ENCODE data around the gene MTHFSD. TPM values are rescaled to one million over a fixed set of nuclear protein-coding genes. Genes with fewer than 3 reads are reported as not detected.

The MTHFSD gene
- 19.1 TPM for polyA plus RNA-seq

- Mint-ChIP-seq H3K27me3 (peaks cover 7% of the 10 kb centered on the region), H3K4me1 (peaks cover 15 to 19% (median 16%) of the 10 kb centered on the region in 3 donors), H3K4me3 (peak within 1 kb of the TSS; percentile 90 to 97 (median 96)), H3K27ac (peak within 1 kb of the TSS; percentile 93 to 98 (median 98)), H3K9me3 (no peaks in the 10 kb centered on the region), H3K36me3 (peaks cover 2% of the 10 kb centered on the region)
These were observed at the start of gene MTHFSD for GRCh38 chr16:86554917-86555703. TSS of gene MTHFSD (minus strand) at chr16:86555235. CDS start at chr16:86555184, 51 bp downstream.

GRCh38 chr16:86604436-86605193, 49.6 kb upstream of the MTHFSD start:
- H3K27ac Mint-ChIP-seq = peak overlapping the region in 2 of 3 donors; percentile 24 to 73
- peaks cover 1% of the 10 kb centered on the region for H3K36me3 Mint-ChIP-seq
- H3K4me1 Mint-ChIP-seq = peaks cover 7 to 11% (median 8%) of the 10 kb centered on the region in 3 donors
- H3K4me3 Mint-ChIP-seq = peak overlapping the region; percentile 87 to 93 (median 92)
- peaks cover 0 to 4% (median 2%) of the 10 kb centered on the region in 3 donors for H3K9me3 Mint-ChIP-seq
- peaks cover 10% of the 10 kb centered on the region for H3K27me3 Mint-ChIP-seq

- Mint-ChIP-seq H3K4me1 (peaks cover 7 to 11% (median 10%) of the 10 kb centered on the region in 3 donors), H3K4me3 (no peak overlapping the region)
These were observed 47.5 kb upstream of the MTHFSD start for GRCh38 chr16:86602521-86602920.

GRCh38 chr16:86601356-86601755, 46.3 kb upstream of the MTHFSD start:
- Mint-ChIP-seq H3K4me3 (no peak overlapping the region), H3K36me3 (peaks cover 2% of the 10 kb centered on the region), H3K27me3 (peaks cover 13% of the 10 kb centered on the region), H3K9me3 (no peaks in the 10 kb centered on the region), H3K4me1 (peaks cover 7 to 11% (median 10%) of the 10 kb centered on the region in 3 donors), H3K27ac (no peak overlapping the region)

More at GRCh38 chr16:86602521-86602920, 47.5 kb upstream of the MTHFSD start:
- Mint-ChIP-seq H3K27ac (no peak overlapping the region), H3K9me3 (peaks cover 0 to 4% (median 2%) of the 10 kb centered on the region in 3 donors), H3K36me3 (peaks cover 3% of the 10 kb centered on the region), H3K27me3 (peaks cover 13% of the 10 kb centered on the region)

GRCh38 chr16:86598607-86599565, 43.9 kb upstream of the MTHFSD start:
- Mint-ChIP-seq H3K4me1 (peaks cover 0 to 2% (median 0%) of the 10 kb centered on the region in 3 donors), H3K27me3 (peaks cover 16% of the 10 kb centered on the region), H3K9me3 (no peaks in the 10 kb centered on the region), H3K4me3 (no peak overlapping the region), H3K27ac (no peak overlapping the region), H3K36me3 (peaks cover 2% of the 10 kb centered on the region)

GRCh38 chr16:86597880-86598606, 43.0 kb upstream of the MTHFSD start:
- Mint-ChIP-seq H3K27me3 (peaks cover 24% of the 10 kb centered on the region), H3K36me3 (peaks cover 2% of the 10 kb centered on the region), H3K9me3 (no peaks in the 10 kb centered on the region), H3K27ac (no peak overlapping the region), H3K4me1 (peaks cover 0 to 2% (median 0%) of the 10 kb centered on the region in 3 donors), H3K4me3 (no peak overlapping the region)

GRCh38 chr16:86597126-86597879, 42.3 kb upstream of the MTHFSD start:
- Mint-ChIP-seq H3K36me3 (peaks cover 2% of the 10 kb centered on the region), H3K9me3 (no peaks in the 10 kb centered on the region), H3K27me3 (peaks cover 25% of the 10 kb centered on the region), H3K27ac (no peak overlapping the region), H3K4me1 (peaks cover 0 to 2% (median 0%) of the 10 kb centered on the region in 3 donors), H3K4me3 (no peak overlapping the region)

- H3K27me3 Mint-ChIP-seq = peaks cover 25% of the 10 kb centered on the region
- H3K9me3 Mint-ChIP-seq = peaks cover 0 to 3% (median 3%) of the 10 kb centered on the region in 3 donors
- H3K36me3 Mint-ChIP-seq = peaks cover 2% of the 10 kb centered on the region
- no peak overlapping the region for H3K27ac Mint-ChIP-seq
- H3K4me3 Mint-ChIP-seq = no peak overlapping the region
- peaks cover 0 to 2% (median 0%) of the 10 kb centered on the region in 3 donors for H3K4me1 Mint-ChIP-seq
These were observed 41.1 kb upstream of the MTHFSD start for GRCh38 chr16:86595983-86596605.

GRCh38 chr16:86594721-86595120, 39.7 kb upstream of the MTHFSD start:
- Mint-ChIP-seq H3K9me3 (peaks cover 0 to 3% (median 3%) of the 10 kb centered on the region in 3 donors), H3K27me3 (peaks cover 20% of the 10 kb centered on the region), H3K4me1 (peaks cover 0 to 2% (median 0%) of the 10 kb centered on the region in 3 donors), H3K4me3 (no peak overlapping the region), H3K36me3 (peaks cover 2% of the 10 kb centered on the region), H3K27ac (no peak overlapping the region)

GRCh38 chr16:86593913-86594620, 39.0 kb upstream of the MTHFSD start:
- no peak overlapping the region for H3K4me3 Mint-ChIP-seq
- H3K9me3 Mint-ChIP-seq = peaks cover 0 to 3% (median 3%) of the 10 kb centered on the region in 3 donors
- peaks cover 20% of the 10 kb centered on the region for H3K27me3 Mint-ChIP-seq
- no peaks in the 10 kb centered on the region for H3K36me3 Mint-ChIP-seq
- H3K4me1 Mint-ChIP-seq = peaks cover 0 to 2% (median 0%) of the 10 kb centered on the region in 3 donors
- no peak overlapping the region for H3K27ac Mint-ChIP-seq

- H3K4me3 Mint-ChIP-seq = no peak overlapping the region
- H3K9me3 Mint-ChIP-seq = peaks cover 0 to 3% (median 3%) of the 10 kb centered on the region in 3 donors
- no peak overlapping the region for H3K27ac Mint-ChIP-seq
These were observed 36.2 kb upstream of the MTHFSD start for GRCh38 chr16:86591270-86591669.

GRCh38 chr16:86590501-86591144, 35.6 kb upstream of the MTHFSD start:
- Mint-ChIP-seq H3K4me1 (no peaks in the 10 kb centered on the region), H3K36me3 (no peaks in the 10 kb centered on the region), H3K4me3 (no peak overlapping the region), H3K27ac (no peak overlapping the region), H3K9me3 (peaks cover 0 to 3% (median 3%) of the 10 kb centered on the region in 3 donors), H3K27me3 (peaks cover 14% of the 10 kb centered on the region)

More at GRCh38 chr16:86591270-86591669, 36.2 kb upstream of the MTHFSD start:
- Mint-ChIP-seq H3K36me3 (no peaks in the 10 kb centered on the region), H3K27me3 (peaks cover 14% of the 10 kb centered on the region), H3K4me1 (no peaks in the 10 kb centered on the region)
